ENCODE data around the gene TMEM69. TPM values are rescaled to one million over a fixed set of nuclear protein-coding genes. Genes with fewer than 3 reads are reported as not detected.
"Not testable (repeated sequence)": the region's sequence is repeated elsewhere in the genome, so short reads cannot be mapped to it uniquely, and the experiment has no call there.

TMEM69 gene
- total and polyA plus RNA-seq, 10 of the 15 experiments (the other 5 are each of a cell fraction or from before 2014, with no cell fraction given) = 44.6 to 162 (median 88.8) TPM

DNA sequence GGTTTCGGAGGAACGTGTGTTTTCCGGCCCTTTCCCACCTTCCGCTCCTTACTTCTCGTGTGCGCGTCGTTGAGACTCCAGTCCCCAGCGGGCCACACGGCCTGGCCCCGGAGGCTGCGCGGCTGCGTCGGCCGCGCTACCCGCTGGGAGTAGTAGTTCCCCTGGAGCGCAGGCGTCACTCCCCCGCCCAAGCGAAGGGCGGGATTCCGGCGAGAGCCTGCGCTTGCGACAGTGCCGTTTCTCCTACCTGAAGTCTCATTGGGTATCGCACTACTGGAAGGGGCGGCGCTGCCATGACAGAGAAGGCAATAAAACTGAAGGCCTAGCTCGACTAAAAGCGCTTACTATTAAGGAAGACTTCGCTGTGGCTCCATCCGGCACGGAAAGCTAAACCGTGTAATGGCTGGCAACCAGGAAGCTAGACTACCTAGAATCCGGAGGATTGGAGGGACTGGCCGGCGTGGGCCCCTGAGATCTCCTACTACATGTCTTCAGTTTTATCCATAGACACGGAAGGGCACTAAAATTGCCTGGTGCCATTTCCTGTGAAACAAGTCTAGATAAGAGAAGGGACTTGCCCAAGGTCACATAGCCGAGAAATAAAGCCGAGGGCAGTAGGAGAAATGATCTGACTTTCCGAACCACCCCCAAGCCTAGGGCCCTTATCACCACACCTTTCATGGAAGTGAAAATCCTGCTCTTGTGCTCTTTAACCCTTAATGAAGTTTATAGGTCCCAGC, 797 bp upstream of the TMEM69 start (continued):
- TF ChIP-seq CHD2 (IDR thresholded peaks at IDR 0.05; ENCODE audit: borderline replicate concordance, low read depth, low read length) (peak; percentile 80; the same call in 1 of the 2 replicates), TCF12 (IDR thresholded peaks at IDR 0.05; ENCODE audit: low read depth, low read length) (peak; percentile 17; the same call in 1 of the 2 replicates), SMARCA5 (IDR thresholded peaks at IDR 0.05) (peak; percentile 16; the same call in 1 of the 2 replicates), CEBPB (IDR thresholded peaks at IDR 0.05; ENCODE audit: borderline replicate concordance in 1 of 2, low read depth in 2 of 2, low read length in 2 of 2) (0 out of 4 replicates have a peak, but pooled peaks of 1 of the 2 experiments have one; percentile 29), SRF (IDR thresholded peaks at IDR 0.05; ENCODE audit: low read depth in 2 of 2, low read length in 2 of 2) (peak in 1 of 2 experiments; percentile 42; a peak in 1 of 4 replicates), MEF2A (IDR thresholded peaks at IDR 0.05; ENCODE audit: insufficient read depth, low read depth, low read length) (no peak), NR2C1 (IDR thresholded peaks at IDR 0.05) (peak; percentile 75), DPF2 (IDR thresholded peaks at IDR 0.05) (no peak)

- intact Hi-C loops (cut with micrococcal nuclease; ENCODE audit: unreplicated experiment); RAD21 ChIA-PET (ENCODE audit: unreplicated experiment); H3K9me3 ChIP-seq (replicated peaks; ENCODE audit: control insufficient read depth, insufficient read depth, low read length); H2AFZ ChIP-seq (ENCODE audit: control insufficient read depth, low read depth, low read length); H3K4me2 ChIP-seq (ENCODE audit: control insufficient read depth, insufficient read depth); H3K27me3 ChIP-seq (replicated peaks in 1 of 2; ENCODE audit: control insufficient read depth in 2 of 2, insufficient read depth in 2 of 2, low read length in 1 of 2); DNase-seq (ENCODE audit: low read depth, low spot score); ATAC-seq; BruUV-seq (replicated peaks); H3K4me3 ChIP-seq; CTCF ChIA-PET; FAIRE-seq; in situ Hi-C loops (cut with MboI); H3K4me1 ChIP-seq (ENCODE audit: control insufficient read depth, insufficient read depth, low read length); H3K9ac ChIP-seq (ENCODE audit: control insufficient read depth, insufficient read depth, low read length); H3K27ac ChIP-seq (ENCODE audit: control insufficient read depth, insufficient read depth); H4K20me1 ChIP-seq (ENCODE audit: control insufficient read depth, insufficient read depth); POLR2A ChIA-PET: not testable (repeated sequence)
- 95% methylated on average over 8 of the region's 8 CpGs for WGBS (ENCODE audit: insufficient coverage, insufficient replicate concordance, low lambda C conversion rate, missing lambda C conversion rate)
- H3K79me2 ChIP-seq (ENCODE audit: control insufficient read depth, insufficient read depth, low read length) = peaks cover 26% of the 10 kb centered on the region
- SMC1A ChIA-PET (ENCODE audit: uncharacterized antibody, unreplicated experiment) = interaction anchor here (1.8 kb wide), 1 partner anchor 11 kb away, joined by 5 read pairs; no protein-coding TSS in a partner anchor
- H3K36me3 ChIP-seq (ENCODE audit: control insufficient read depth in 2 of 2, insufficient read depth in 2 of 2, low read length in 1 of 2) = peaks cover 4 to 14% of the 10 kb centered on the region in 2 experiments
Measured at GRCh38 chr1:45693811-45694210, 5.8 kb downstream of the TMEM69 start.
